ENCODE measurements around the gene SKAP2. TPM values are rescaled to one million over a fixed set of nuclear protein-coding genes. Genes with fewer than 3 reads are reported as not detected.
A peak's percentile ranks its signal among the peaks of the same experiment; 100 is the strongest.

Gene SKAP2
- total and polyA plus RNA-seq, 2 donors (not counting 3 experiments of a cell fraction or from before 2014, with no cell fraction given) = 4.0 to 27.6 TPM

GRCh38 chr7:26815426-26815825 lies 49.0 kb downstream of the SKAP2 start:
- no TSS peak for BruUV-seq (replicated peaks)

More at GRCh38 chr7:26815426-26815825, 49.0 kb downstream of the SKAP2 start:
- Histone ChIP-seq H4K20me1 (replicated peaks; ENCODE audit: control insufficient read depth, extremely low read depth, insufficient read depth, low read length) (peaks cover 3% of the 10 kb centered on the region), H3K9ac (replicated peaks; ENCODE audit: extremely low read depth, insufficient read depth, low read length) (no peak overlapping the region), H3K9me3 (replicated peaks; ENCODE audit: control insufficient read depth, insufficient read depth, low read length) (no peaks in the 10 kb centered on the region), H3K4me1 (ENCODE audit: control insufficient read depth, extremely low read depth, insufficient read depth, low read length) (no peaks in the 10 kb centered on the region), H3K4me2 (ENCODE audit: insufficient read depth, low read length) (no peak overlapping the region), H3K36me3 (ENCODE audit: control insufficient read depth in 2 of 2, extremely low read depth in 1 of 2, insufficient read depth in 2 of 2, low read length in 2 of 2) (no peaks in the 10 kb centered on the region), H3K79me2 (ENCODE audit: control insufficient read depth, insufficient read depth, low read length) (no peaks in the 10 kb centered on the region), H3K27me3 (ENCODE audit: control insufficient read depth in 2 of 2, insufficient read depth in 2 of 2, low read length in 2 of 2) (no peaks in the 10 kb centered on the region), H2AFZ (ENCODE audit: low read depth, low read length) (no peak overlapping the region), H3K27ac (ENCODE audit: insufficient read depth, low read depth, low read length) (no peak overlapping the region), H3K4me3 (replicated peaks in 1 of 3; ENCODE audit: insufficient read depth in 1 of 3, low read depth in 1 of 3, low read length in 3 of 3) (no peak overlapping the region), H3K9me1 (replicated peaks; ENCODE audit: control insufficient read depth, extremely low read depth, insufficient read depth, low read length) (no peaks in the 10 kb centered on the region)
- FAIRE-seq = peak; percentile 33
- POLR2A ChIA-PET = no interaction called here
- dilution Hi-C loops (cut with MboI; ENCODE audit: extremely low pct_ligation_motif_present, low sequenced_read_pairs) (no loop called here), intact Hi-C loops (cut with micrococcal nuclease) (no loop called here)
- CTCF ChIA-PET = no interaction called here
- no peak for DNase-seq (ENCODE audit: low read depth, low spot score)
- TF ChIP-seq MAX (IDR thresholded peaks at IDR 0.05; ENCODE audit: insufficient read depth, insufficient read length) = no peak
- TF ChIP-seq JUN (IDR thresholded peaks at IDR 0.05; ENCODE audit: borderline replicate concordance, insufficient read depth, insufficient read length, low read depth) = no peak
- no peak for TF ChIP-seq GATA2 (IDR thresholded peaks at IDR 0.05; ENCODE audit: insufficient read depth, insufficient read length, low read depth, low read length)
- no peak for TF ChIP-seq FOS (IDR thresholded peaks at IDR 0.05; ENCODE audit: borderline replicate concordance, insufficient read depth, low read length)
- no peak for TF ChIP-seq POLR2AphosphoS5 (IDR thresholded peaks at IDR 0.05; ENCODE audit: insufficient read depth, low read depth, low read length)
- TF ChIP-seq CTCF (IDR thresholded peaks at IDR 0.05; ENCODE audit: extremely low read depth in 1 of 2, insufficient read depth in 1 of 2, low read depth in 1 of 2, low read length in 2 of 2) = no peak
- no peak for TF ChIP-seq POLR2A (IDR thresholded peaks at IDR 0.05; ENCODE audit: low read depth, low read length)
- TF ChIP-seq MYC (IDR thresholded peaks at IDR 0.05; ENCODE audit: low read depth, low read length) = no peak
- TF ChIP-seq EZH2 (IDR thresholded peaks at IDR 0.05; ENCODE audit: borderline replicate concordance, low read depth, low read length, severe bottlenecking) = no peak
